DND-41 (cell line): ENCODE data around the gene AGAP1.
"Not testable (repeated sequence)": the region's sequence is repeated elsewhere in the genome, so short reads cannot be mapped to it uniquely, and the experiment has no call there.

Source experiments
- ATAC-seq: fragments of 200-7000 bp; cut with Tn5 transposase; 3 replicates; pipeline ENCODE4 v1.9.1; 2021; ENCODE audit warnings: low read depth; ENCODE audit not compliant: insufficient read depth
- DNase-seq: peaks from one replicate; pipeline ENCODE4 v3.0.0-alpha.2; 2020
- H2AFZ ChIP-seq: 2 replicates; pipeline ENCODE4 v1.6.0; 2012; ENCODE audit warnings: low read depth, low read length
- H3K27ac ChIP-seq: 2 replicates; pipeline ENCODE4 v1.5.1; 2012; ENCODE audit warnings: low read length, inconsistent platforms
- H3K27me3 ChIP-seq: fragments of 200-600 bp; sonication (generic); 2 replicates; pipeline ENCODE4 v1.6.0; 2012; ENCODE audit warnings: low read length, mild to moderate bottlenecking, inconsistent platforms; ENCODE audit not compliant: insufficient read depth, poor library complexity
- H3K36me3 ChIP-seq: 2 replicates; pipeline ENCODE4 v1.5.1; 2012; ENCODE audit warnings: low read length, inconsistent platforms; ENCODE audit not compliant: insufficient read depth
- H3K4me1 ChIP-seq: 2 replicates; pipeline ENCODE4 v1.5.1; 2012; ENCODE audit warnings: mild to moderate bottlenecking, low read length; ENCODE audit not compliant: insufficient read depth
- H3K4me2 ChIP-seq: 2 replicates; pipeline ENCODE4 v1.6.0; 2012; ENCODE audit warnings: mild to moderate bottlenecking, moderate library complexity, low read length, inconsistent platforms; ENCODE audit not compliant: insufficient read depth
- H3K4me3 ChIP-seq, 2 experiments: fragments of 200-600 bp in 1 of 2; shearing (Covaris generic) in 1 of 2; 2 replicates each; pipeline ENCODE4 v1.5.1; 2012 to 2016; ENCODE audit warnings: inconsistent platforms in 2 of 2, low read length in 2 of 2, mild to moderate bottlenecking in 2 of 2, low read depth in 1 of 2, moderate library complexity in 1 of 2
- H3K79me2 ChIP-seq: 2 replicates; pipeline ENCODE4 v1.6.0; 2012; ENCODE audit warnings: low read length, inconsistent platforms; ENCODE audit not compliant: insufficient read depth
- H3K9ac ChIP-seq: 2 replicates; pipeline ENCODE4 v1.6.0; 2012; ENCODE audit warnings: low read depth, mild to moderate bottlenecking, inconsistent platforms, low read length, moderate library complexity
- H3K9me3 ChIP-seq: 2 replicates; pipeline ENCODE4 v1.5.1; 2012; ENCODE audit warnings: low read length, moderate library complexity, mild to moderate bottlenecking, inconsistent platforms; ENCODE audit not compliant: insufficient read depth, severe bottlenecking
- H4K20me1 ChIP-seq: 2 replicates; pipeline ENCODE4 v1.6.0; 2012; ENCODE audit warnings: low read length; ENCODE audit not compliant: insufficient read depth
- CTCF ChIP-seq: IDR thresholded peaks from 2 replicates; pipeline ENCODE4 v1.5.1; 2012; ENCODE audit warnings: borderline replicate concordance, low read length, moderate library complexity, mild to moderate bottlenecking; ENCODE audit not compliant: poor library complexity, severe bottlenecking; ENCODE audit errors: extremely low read depth
- EZH2 ChIP-seq: IDR thresholded peaks from 3 replicates; pipeline ENCODE4 v1.6.1; 2012; ENCODE audit warnings: borderline replicate concordance, low read depth, mild to moderate bottlenecking, moderate library complexity, low read length, inconsistent platforms; ENCODE audit not compliant: severe bottlenecking

The AGAP1 gene

DNA sequence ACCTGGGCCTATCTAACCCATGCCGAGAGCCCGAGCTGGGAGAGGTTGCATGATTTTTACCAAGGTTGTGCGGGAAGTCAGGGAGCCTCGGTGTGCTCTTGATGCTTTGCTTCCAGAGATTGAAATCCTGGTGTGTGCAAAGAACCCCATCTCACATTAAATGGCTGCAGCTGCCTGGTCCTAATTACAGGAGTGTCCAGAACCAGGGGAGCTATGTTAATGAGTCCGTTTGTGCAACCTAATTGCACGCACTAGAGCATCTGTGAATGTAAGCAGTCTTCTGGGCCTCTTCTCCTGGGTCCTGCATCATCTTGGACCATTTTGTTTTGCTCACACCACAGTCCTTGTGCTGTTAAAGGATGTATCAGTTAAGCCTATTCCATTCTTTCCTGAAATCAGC lies 263.8 kb downstream of the AGAP1 start:
- no peak for TF ChIP-seq EZH2
- TF ChIP-seq CTCF, result no peak
- no peaks in the 10 kb centered on the region for H3K4me1 ChIP-seq
- H4K20me1 ChIP-seq, result no peaks in the 10 kb centered on the region
- no peak overlapping the region for H3K9ac ChIP-seq
- no peak overlapping the region for H3K27ac ChIP-seq
- H3K4me3 ChIP-seq, result no peak overlapping the region
- DNase-seq (no peak), ATAC-seq (no peak)
- no peaks in the 10 kb centered on the region for H3K9me3 ChIP-seq
- no peaks in the 10 kb centered on the region for H3K27me3 ChIP-seq
- H3K4me2 ChIP-seq, result no peak overlapping the region
- H3K79me2 ChIP-seq, result no peaks in the 10 kb centered on the region
- H3K36me3 ChIP-seq, result no peaks in the 10 kb centered on the region
- H2AFZ ChIP-seq, result no peak overlapping the region

GRCh38 chr2:235762832-235763598 lies 269.2 kb downstream of the AGAP1 start:
- ATAC-seq, result no peak

GRCh38 chr2:235763816-235764215 lies 270.0 kb downstream of the AGAP1 start:
- no peak for DNase-seq
- Histone ChIP-seq H3K9ac (no peak overlapping the region), H3K4me2 (no peak overlapping the region), H3K27me3 (no peaks in the 10 kb centered on the region), H2AFZ (no peak overlapping the region), H4K20me1 (no peaks in the 10 kb centered on the region), H3K4me3 (no peak overlapping the region), H3K9me3 (no peaks in the 10 kb centered on the region), H3K36me3 (no peaks in the 10 kb centered on the region), H3K27ac (no peak overlapping the region), H3K79me2 (no peaks in the 10 kb centered on the region), H3K4me1 (no peaks in the 10 kb centered on the region)
- TF ChIP-seq EZH2, result no peak
- no peak for TF ChIP-seq CTCF
- no peak for ATAC-seq

More at GRCh38 chr2:235762832-235763598, 269.2 kb downstream of the AGAP1 start:
- Histone ChIP-seq H3K4me2 (no peak overlapping the region), H2AFZ (no peak overlapping the region), H3K9ac (no peak overlapping the region), H3K36me3 (no peaks in the 10 kb centered on the region), H3K4me3 (no peak overlapping the region), H3K27ac (no peak overlapping the region), H4K20me1 (no peaks in the 10 kb centered on the region), H3K79me2 (no peaks in the 10 kb centered on the region), H3K9me3 (no peaks in the 10 kb centered on the region), H3K4me1 (no peaks in the 10 kb centered on the region), H3K27me3 (no peaks in the 10 kb centered on the region)
- no peak for TF ChIP-seq EZH2
- peak; percentile 30 for TF ChIP-seq CTCF
- DNase-seq, result no peak

GRCh38 chr2:235764478-235764877 lies 270.6 kb downstream of the AGAP1 start:
- not testable (repeated sequence) for H3K27me3 ChIP-seq, H3K79me2 ChIP-seq, ATAC-seq, H3K4me2 ChIP-seq, H3K27ac ChIP-seq, H4K20me1 ChIP-seq, H3K4me3 ChIP-seq, H3K9ac ChIP-seq, H3K9me3 ChIP-seq, DNase-seq, H3K4me1 ChIP-seq, H2AFZ ChIP-seq, H3K36me3 ChIP-seq
